ENCODE data around the gene AUTS2. TPM values are rescaled to one million over a fixed set of nuclear protein-coding genes. Genes with fewer than 3 reads are reported as not detected.

AUTS2 gene
- total RNA-seq, 1 donor from 2014 or later: 53.0 TPM

- Histone ChIP-seq H3K36me3 (no peaks in the 10 kb centered on the region), H3K9me3 (no peaks in the 10 kb centered on the region), H3K4me1 (peaks cover 12% of the 10 kb centered on the region), H3K4me3 (no peak overlapping the region), H3K27ac (no peak overlapping the region), H3K27me3 (no peaks in the 10 kb centered on the region)
- intact Hi-C loops (cut with DNase I): no loop called here
- no peak for DNase-seq (ENCODE audit: extremely low spot score in 2 of 2)
- TF ChIP-seq POLR2A (IDR thresholded peaks at IDR 0.05) (no peak), CTCF (IDR thresholded peaks at IDR 0.05) (no peak), POLR2AphosphoS5 (IDR thresholded peaks at IDR 0.05; ENCODE audit: insufficient read depth in 1 of 2, low read depth in 1 of 2) (no peak)
Measured at GRCh38 chr7:69723663-69724062, 125.4 kb downstream of the AUTS2 start.

- Histone ChIP-seq H3K36me3 (no peaks in the 10 kb centered on the region), H3K27me3 (no peaks in the 10 kb centered on the region), H3K4me3 (no peak overlapping the region), H3K4me1 (peaks cover 10% of the 10 kb centered on the region), H3K9me3 (no peaks in the 10 kb centered on the region), H3K27ac (no peak overlapping the region)
- intact Hi-C loops (cut with DNase I): no loop called here
- no peak for DNase-seq (ENCODE audit: extremely low spot score in 2 of 2)
- TF ChIP-seq CTCF (IDR thresholded peaks at IDR 0.05) (no peak), POLR2AphosphoS5 (IDR thresholded peaks at IDR 0.05; ENCODE audit: insufficient read depth in 1 of 2, low read depth in 1 of 2) (no peak), POLR2A (IDR thresholded peaks at IDR 0.05) (no peak)
Measured at GRCh38 chr7:69728304-69728703, 130.0 kb downstream of the AUTS2 start.

GRCh38 chr7:69732203-69732602, 133.9 kb downstream of the AUTS2 start:
- Histone ChIP-seq H3K4me1 (peaks cover 10% of the 10 kb centered on the region), H3K36me3 (no peaks in the 10 kb centered on the region), H3K27ac (no peak overlapping the region), H3K4me3 (no peak overlapping the region), H3K27me3 (no peaks in the 10 kb centered on the region), H3K9me3 (no peaks in the 10 kb centered on the region)
- intact Hi-C loops (cut with DNase I): loop anchor here (10.0 kb wide), 1 partner anchor 857 kb away; no protein-coding TSS in a partner anchor
- TF ChIP-seq CTCF (IDR thresholded peaks at IDR 0.05) (no peak), POLR2A (IDR thresholded peaks at IDR 0.05) (no peak), POLR2AphosphoS5 (IDR thresholded peaks at IDR 0.05; ENCODE audit: insufficient read depth in 1 of 2, low read depth in 1 of 2) (no peak)
- no peak for DNase-seq (ENCODE audit: extremely low spot score in 2 of 2)

- DNase-seq (ENCODE audit: extremely low spot score in 2 of 2): no peak
- H3K27me3 ChIP-seq: no peaks in the 10 kb centered on the region
- intact Hi-C loops (cut with DNase I): loop anchor here (10.0 kb wide), 1 partner anchor 861 kb away; no protein-coding TSS in a partner anchor
- H3K4me1 ChIP-seq: peaks cover 19% of the 10 kb centered on the region
- H3K36me3 ChIP-seq: no peaks in the 10 kb centered on the region
- H3K4me3 ChIP-seq: no peak overlapping the region
- TF ChIP-seq CTCF (IDR thresholded peaks at IDR 0.05): no peak
- TF ChIP-seq POLR2A (IDR thresholded peaks at IDR 0.05): no peak
- TF ChIP-seq POLR2AphosphoS5 (IDR thresholded peaks at IDR 0.05; ENCODE audit: insufficient read depth in 1 of 2, low read depth in 1 of 2): no peak
- no peaks in the 10 kb centered on the region for H3K9me3 ChIP-seq
- no peak overlapping the region for H3K27ac ChIP-seq
Measured at GRCh38 chr7:69735582-69735981, 137.3 kb downstream of the AUTS2 start.

GRCh38 chr7:69736126-69736810, 138.0 kb downstream of the AUTS2 start:
- Histone ChIP-seq H3K4me3 (no peak overlapping the region), H3K4me1 (peaks cover 19% of the 10 kb centered on the region), H3K27ac (no peak overlapping the region), H3K9me3 (no peaks in the 10 kb centered on the region), H3K27me3 (no peaks in the 10 kb centered on the region), H3K36me3 (no peaks in the 10 kb centered on the region)
- DNase-seq (ENCODE audit: extremely low spot score in 2 of 2): no peak
- intact Hi-C loops (cut with DNase I): loop anchor here (10.0 kb wide), 1 partner anchor 861 kb away; no protein-coding TSS in a partner anchor
- TF ChIP-seq CTCF (IDR thresholded peaks at IDR 0.05): no peak
- no peak for TF ChIP-seq POLR2A (IDR thresholded peaks at IDR 0.05)
- no peak for TF ChIP-seq POLR2AphosphoS5 (IDR thresholded peaks at IDR 0.05; ENCODE audit: insufficient read depth in 1 of 2, low read depth in 1 of 2)

Measured in vagina (tissue), 2 donors.